ENCODE results near the gene MYO7B.

The MYO7B gene

GRCh38 chr2:127670957-127671290 lies 135.4 kb downstream of the MYO7B start:
- TF ChIP-seq POLR2AphosphoS5 (IDR thresholded peaks at IDR 0.05; ENCODE audit: borderline replicate concordance, low read depth, low read length) = no peak
- no peak for TF ChIP-seq EZH2 (IDR thresholded peaks at IDR 0.05)
- TF ChIP-seq FOXP2 (optimal IDR thresholded peaks at IDR 0.05; ENCODE audit: control extremely low read depth, extremely low read length, insufficient read depth) = no peak
- DNase-seq (ENCODE audit: low read depth, low spot score) = no peak
- Histone ChIP-seq H3K9me3 (ENCODE audit: low read depth, low read length) (no peaks in the 10 kb centered on the region), H3K9ac (ENCODE audit: insufficient read length) (no peak overlapping the region), H3K27ac (no peak overlapping the region), H3K4me3 (no peak overlapping the region), H3K36me3 (ENCODE audit: insufficient read depth, low read length) (no peaks in the 10 kb centered on the region)

- DNase-seq (ENCODE audit: low read depth, low spot score) = no peak
- no peaks in the 10 kb centered on the region for H3K36me3 ChIP-seq (ENCODE audit: insufficient read depth, low read length)
- H3K9ac ChIP-seq (ENCODE audit: insufficient read length) = no peak overlapping the region
- H3K9me3 ChIP-seq (ENCODE audit: low read depth, low read length) = no peaks in the 10 kb centered on the region
- TF ChIP-seq FOXP2 (optimal IDR thresholded peaks at IDR 0.05; ENCODE audit: control extremely low read depth, extremely low read length, insufficient read depth) (no peak), POLR2AphosphoS5 (IDR thresholded peaks at IDR 0.05; ENCODE audit: borderline replicate concordance, low read depth, low read length) (no peak), EZH2 (IDR thresholded peaks at IDR 0.05) (no peak)
- H3K4me3 ChIP-seq = no peak overlapping the region
- H3K27ac ChIP-seq = no peak overlapping the region
Observed at GRCh38 chr2:127671557-127672302, 136.2 kb downstream of the MYO7B start.

GRCh38 chr2:127672341-127673224 lies 137.1 kb downstream of the MYO7B start:
- no peak overlapping the region for H3K27ac ChIP-seq
- H3K4me3 ChIP-seq = no peak overlapping the region
- H3K9ac ChIP-seq (ENCODE audit: insufficient read length) = no peak overlapping the region
- H3K9me3 ChIP-seq (ENCODE audit: low read depth, low read length) = no peaks in the 10 kb centered on the region
- H3K36me3 ChIP-seq (ENCODE audit: insufficient read depth, low read length) = no peaks in the 10 kb centered on the region
- TF ChIP-seq FOXP2 (optimal IDR thresholded peaks at IDR 0.05; ENCODE audit: control extremely low read depth, extremely low read length, insufficient read depth) (no peak), POLR2AphosphoS5 (IDR thresholded peaks at IDR 0.05; ENCODE audit: borderline replicate concordance, low read depth, low read length) (no peak), EZH2 (IDR thresholded peaks at IDR 0.05) (no peak)
- DNase-seq (ENCODE audit: low read depth, low spot score) = no peak

- TF ChIP-seq EZH2 (IDR thresholded peaks at IDR 0.05) = no peak
- TF ChIP-seq FOXP2 (optimal IDR thresholded peaks at IDR 0.05; ENCODE audit: control extremely low read depth, extremely low read length, insufficient read depth) = no peak
- no peak for TF ChIP-seq POLR2AphosphoS5 (IDR thresholded peaks at IDR 0.05; ENCODE audit: borderline replicate concordance, low read depth, low read length)
- H3K9ac ChIP-seq (ENCODE audit: insufficient read length) = no peak overlapping the region
- DNase-seq (ENCODE audit: low read depth, low spot score) = no peak
- no peak overlapping the region; the same call in 1 of the 2 replicates for H3K4me3 ChIP-seq
- no peaks in the 10 kb centered on the region for H3K36me3 ChIP-seq (ENCODE audit: insufficient read depth, low read length)
- H3K27ac ChIP-seq = no peak overlapping the region
- no peaks in the 10 kb centered on the region for H3K9me3 ChIP-seq (ENCODE audit: low read depth, low read length)
Observed at GRCh38 chr2:127673291-127674069, 138.0 kb downstream of the MYO7B start.

- Histone ChIP-seq H3K4me3 (peak overlapping the region; percentile 82), H3K9me3 (ENCODE audit: low read depth, low read length) (no peaks in the 10 kb centered on the region), H3K27ac (no peak overlapping the region), H3K36me3 (ENCODE audit: insufficient read depth, low read length) (no peaks in the 10 kb centered on the region), H3K9ac (ENCODE audit: insufficient read length) (peak overlapping the region; percentile 60)
- TF ChIP-seq EZH2 (IDR thresholded peaks at IDR 0.05) (no peak), POLR2AphosphoS5 (IDR thresholded peaks at IDR 0.05; ENCODE audit: borderline replicate concordance, low read depth, low read length) (no peak), FOXP2 (optimal IDR thresholded peaks at IDR 0.05; ENCODE audit: control extremely low read depth, extremely low read length, insufficient read depth) (no peak)
- no peak for DNase-seq (ENCODE audit: low read depth, low spot score)
Observed at GRCh38 chr2:127674241-127675209, 139.0 kb downstream of the MYO7B start.

GRCh38 chr2:127675331-127676261 lies 140.1 kb downstream of the MYO7B start, which contains the start of gene LIMS2:
Gene LIMS2 (minus strand): TSS chr2:127675530. CDS start chr2:127675024, 506 bp downstream.
- Histone ChIP-seq H3K4me3 (peak within 1 kb of the TSS; percentile 82), H3K36me3 (ENCODE audit: insufficient read depth, low read length) (no peaks in the 10 kb centered on the region), H3K27ac (no peak within 1 kb of the TSS), H3K9me3 (ENCODE audit: low read depth, low read length) (no peaks in the 10 kb centered on the region), H3K9ac (ENCODE audit: insufficient read length) (peak within 1 kb of the TSS; percentile 60)
- no peak for DNase-seq (ENCODE audit: low read depth, low spot score)
- no peak for TF ChIP-seq EZH2 (IDR thresholded peaks at IDR 0.05)
- no peak for TF ChIP-seq FOXP2 (optimal IDR thresholded peaks at IDR 0.05; ENCODE audit: control extremely low read depth, extremely low read length, insufficient read depth)
- no peak for TF ChIP-seq POLR2AphosphoS5 (IDR thresholded peaks at IDR 0.05; ENCODE audit: borderline replicate concordance, low read depth, low read length)

Measured in SK-N-MC (cell line).